HCEC 1CT (cell line): ENCODE data around the gene GNL3.
A peak's percentile ranks its signal among the peaks of the same experiment; 100 is the strongest.
"Not testable (repeated sequence)": the region's sequence is repeated elsewhere in the genome, so short reads cannot be mapped to it uniquely, and the experiment has no call there.

Experiments used
- DNase-seq: peaks from one replicate; pipeline ENCODE4 v3.0.0-alpha.2; 2017

The GNL3 gene, protein sequence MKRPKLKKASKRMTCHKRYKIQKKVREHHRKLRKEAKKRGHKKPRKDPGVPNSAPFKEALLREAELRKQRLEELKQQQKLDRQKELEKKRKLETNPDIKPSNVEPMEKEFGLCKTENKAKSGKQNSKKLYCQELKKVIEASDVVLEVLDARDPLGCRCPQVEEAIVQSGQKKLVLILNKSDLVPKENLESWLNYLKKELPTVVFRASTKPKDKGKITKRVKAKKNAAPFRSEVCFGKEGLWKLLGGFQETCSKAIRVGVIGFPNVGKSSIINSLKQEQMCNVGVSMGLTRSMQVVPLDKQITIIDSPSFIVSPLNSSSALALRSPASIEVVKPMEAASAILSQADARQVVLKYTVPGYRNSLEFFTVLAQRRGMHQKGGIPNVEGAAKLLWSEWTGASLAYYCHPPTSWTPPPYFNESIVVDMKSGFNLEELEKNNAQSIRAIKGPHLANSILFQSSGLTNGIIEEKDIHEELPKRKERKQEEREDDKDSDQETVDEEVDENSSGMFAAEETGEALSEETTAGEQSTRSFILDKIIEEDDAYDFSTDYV

DNA sequence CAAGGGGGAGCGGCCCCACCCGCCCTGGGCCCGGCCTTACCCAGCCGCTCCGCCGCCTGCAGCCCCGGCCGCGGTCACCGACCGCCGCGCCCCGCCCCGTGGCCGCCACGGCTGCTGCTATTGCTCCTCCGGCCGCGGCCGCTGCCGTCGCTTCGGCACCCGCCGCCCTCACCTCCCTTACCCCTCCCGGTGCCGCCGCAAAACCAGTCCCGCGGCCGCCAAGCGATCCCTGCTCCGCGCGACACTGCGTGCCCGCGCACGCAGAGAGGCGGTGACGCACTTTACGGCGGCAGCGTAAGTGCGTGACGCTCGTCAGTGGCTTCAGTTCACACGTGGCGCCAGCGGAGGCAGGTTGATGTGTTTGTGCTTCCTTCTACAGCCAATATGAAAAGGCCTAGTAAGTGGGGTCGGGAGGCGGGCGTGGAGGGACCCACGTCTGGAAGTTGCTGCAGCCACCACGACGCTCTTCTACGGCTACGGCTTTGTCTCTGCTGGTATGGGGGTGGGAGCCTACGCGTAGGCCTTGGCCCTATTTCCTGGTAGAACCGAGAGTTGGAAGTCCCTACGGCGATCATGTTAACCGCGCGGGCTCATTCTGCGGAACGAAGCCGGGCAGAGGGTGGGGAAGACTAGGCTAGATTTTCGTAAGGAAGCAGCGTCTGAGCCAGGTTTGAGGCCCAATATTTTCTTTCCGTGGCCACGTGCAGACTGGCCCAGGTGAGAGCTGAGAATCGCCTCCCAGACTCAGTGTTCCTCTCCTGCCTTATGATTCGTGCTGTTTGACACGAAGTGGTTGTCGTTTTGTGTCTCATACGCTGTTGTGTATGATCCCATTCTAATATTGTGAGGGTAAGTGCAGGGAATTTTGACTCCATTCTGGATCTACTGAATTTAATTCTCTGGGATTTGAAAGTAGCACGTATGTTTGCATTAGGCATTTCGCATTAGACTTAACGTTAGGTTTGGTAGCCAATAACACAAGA is at the start of gene GNL3, which contains the start of gene PBRM1:
Gene GNL3, plus strand, starts transcription at position 324 of the 983 bp plus-strand sequence. Its CDS starts 61 bp downstream, at position 385.
Gene PBRM1, minus strand, starts transcription at position 205 of the 983 bp plus-strand sequence.
- peak; percentile 93 for DNase-seq

DNA sequence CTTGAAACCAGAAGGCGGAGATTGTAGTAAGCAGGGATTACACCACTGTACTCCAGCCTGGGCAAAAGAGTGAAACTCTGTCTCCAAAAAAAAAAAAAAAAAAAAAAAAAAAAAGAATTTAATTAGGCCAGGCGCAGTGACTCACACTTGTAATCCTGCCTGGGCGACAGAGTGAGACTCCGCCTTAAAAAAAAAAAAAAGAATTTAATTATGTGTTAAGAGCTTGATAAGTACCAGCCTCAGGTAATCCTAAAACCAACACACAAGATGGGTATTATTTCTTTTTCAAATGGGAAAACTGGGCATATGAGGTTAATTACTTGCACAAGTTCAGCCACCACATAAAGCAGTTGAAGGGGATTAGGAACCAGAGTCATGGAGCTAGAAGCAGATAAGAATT is 49.2 kb upstream of the GNL3 start:
- DNase-seq: no peak

DNA sequence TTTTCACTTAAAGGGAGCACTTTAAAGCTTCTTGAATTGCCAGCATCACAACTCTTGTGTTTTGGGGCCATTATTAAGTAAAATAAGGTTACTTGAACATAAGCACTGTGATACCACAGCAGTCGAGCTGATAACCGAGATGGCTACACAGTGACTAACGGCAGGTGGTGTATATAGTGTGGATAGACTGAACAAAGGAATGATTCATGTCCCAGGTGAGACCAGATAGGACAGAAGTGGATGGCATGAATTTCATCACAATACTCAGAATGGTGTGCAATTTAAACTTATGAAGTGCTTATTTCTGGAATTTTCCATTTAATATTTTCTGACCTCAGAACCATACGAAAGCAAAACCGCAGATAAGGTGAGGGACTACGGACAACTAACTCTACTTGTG is 40.3 kb upstream of the GNL3 start:
- no peak for DNase-seq

DNA sequence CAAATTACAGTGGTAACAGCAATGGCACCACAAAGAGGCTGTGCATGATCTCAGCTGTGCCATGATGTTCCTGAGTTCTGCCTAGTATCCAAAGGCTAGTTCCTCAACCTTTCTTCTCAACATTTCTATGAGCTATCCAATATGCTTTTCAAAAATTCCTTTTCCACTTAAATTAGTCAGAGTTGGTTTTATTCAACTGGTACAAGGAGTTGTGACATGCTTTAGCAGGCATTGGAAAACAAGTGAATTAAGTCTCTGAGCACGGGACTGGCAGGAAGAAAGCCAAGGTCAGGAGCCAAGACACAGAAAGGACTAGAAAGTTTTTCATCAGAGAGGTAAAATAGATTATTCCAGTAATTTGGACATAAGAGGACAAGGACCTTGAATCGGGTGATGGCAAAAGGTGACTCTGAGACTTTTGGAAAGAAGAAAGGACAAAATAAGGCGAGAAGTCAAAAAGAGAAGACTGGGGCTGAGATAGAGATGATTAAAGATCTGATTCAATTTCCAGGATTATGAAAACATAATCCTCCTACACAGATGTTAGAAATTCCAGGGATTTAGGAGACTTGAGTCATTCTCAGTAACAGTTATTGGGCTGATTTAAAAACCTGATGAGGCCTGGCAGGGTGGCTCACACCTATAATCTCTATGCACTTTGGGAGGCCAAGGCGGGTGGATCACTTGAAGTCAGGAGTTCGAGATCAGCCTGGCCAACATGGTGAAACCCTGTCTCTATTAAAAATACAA is 36.2 kb upstream of the GNL3 start:
- DNase-seq: peak; percentile 84

DNA sequence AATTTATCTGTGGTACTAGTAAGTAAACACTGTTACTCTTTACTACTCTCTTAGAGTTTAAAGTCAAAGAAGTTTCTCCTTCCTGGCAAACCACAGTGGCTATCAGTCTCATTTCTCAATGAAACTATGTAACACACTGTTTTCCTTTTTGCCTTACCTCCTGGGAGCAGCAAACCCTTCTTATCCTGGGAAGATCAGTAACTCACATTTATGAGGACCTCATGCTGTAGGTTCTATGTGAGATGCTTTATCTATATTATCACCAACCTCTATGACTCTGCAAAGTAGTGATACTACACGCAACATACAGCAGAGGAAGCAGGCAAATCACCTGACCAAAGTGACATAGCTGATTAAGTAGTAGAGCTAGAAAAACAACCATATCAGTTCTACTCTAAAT is 35.4 kb upstream of the GNL3 start:
- DNase-seq: no peak

DNA sequence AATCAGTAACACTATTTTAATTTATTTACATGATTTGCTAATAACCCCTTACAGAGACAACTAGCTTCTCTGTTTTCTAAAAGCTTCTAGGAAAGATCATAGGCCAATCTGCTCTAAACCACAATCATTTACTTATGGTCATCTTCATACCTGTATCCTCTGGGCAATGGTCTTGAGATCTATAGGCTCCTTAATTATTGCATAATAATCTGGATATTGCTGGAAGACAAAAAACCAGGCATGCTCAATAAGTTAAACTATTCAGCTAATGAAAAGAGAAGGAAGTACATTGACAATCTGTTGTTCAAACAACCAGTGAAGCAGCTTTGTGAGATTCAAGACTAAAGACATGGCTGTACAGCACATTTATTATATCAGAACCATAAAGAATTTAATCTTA is 34.2 kb upstream of the GNL3 start:
- no peak for DNase-seq

DNA sequence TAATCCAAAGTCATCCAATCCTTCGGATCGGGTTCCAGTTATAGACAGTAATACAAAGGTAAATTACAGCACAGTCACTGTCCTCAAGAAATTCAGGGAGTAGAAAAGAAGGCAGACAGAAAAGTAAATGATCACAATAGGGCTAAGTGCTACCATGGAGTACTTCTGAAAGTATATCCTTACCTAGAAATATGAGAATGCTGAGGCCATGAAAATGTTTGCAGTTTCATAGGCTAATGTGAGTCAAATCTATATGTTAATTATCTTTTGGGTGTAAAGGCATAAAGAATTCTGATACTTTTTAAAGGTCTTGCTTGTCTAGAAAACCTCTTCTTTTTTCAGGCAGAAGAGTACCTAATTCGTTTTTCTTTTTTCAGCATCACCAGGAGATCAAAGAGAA is 29.9 kb upstream of the GNL3 start:
- DNase-seq: no peak

DNA sequence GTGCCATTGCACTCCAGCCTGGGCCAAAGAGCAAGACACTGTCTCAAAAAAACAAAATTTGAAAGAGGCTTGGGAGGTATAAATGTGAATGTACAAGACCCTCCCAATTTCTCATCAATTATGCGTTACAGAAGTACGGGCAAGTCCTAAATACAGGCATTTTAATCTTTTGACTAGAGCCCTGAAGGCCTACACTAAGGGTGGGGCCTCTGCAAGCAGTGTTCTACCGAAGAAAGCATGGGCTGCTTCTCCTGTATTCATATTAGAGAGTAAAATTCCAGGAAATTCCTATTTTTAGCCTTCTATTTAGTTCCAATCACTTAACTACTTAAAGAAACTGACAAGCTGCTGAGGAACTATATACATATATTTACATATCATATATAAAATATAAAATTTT is 25.8 kb upstream of the GNL3 start:
- DNase-seq: no peak

DNA sequence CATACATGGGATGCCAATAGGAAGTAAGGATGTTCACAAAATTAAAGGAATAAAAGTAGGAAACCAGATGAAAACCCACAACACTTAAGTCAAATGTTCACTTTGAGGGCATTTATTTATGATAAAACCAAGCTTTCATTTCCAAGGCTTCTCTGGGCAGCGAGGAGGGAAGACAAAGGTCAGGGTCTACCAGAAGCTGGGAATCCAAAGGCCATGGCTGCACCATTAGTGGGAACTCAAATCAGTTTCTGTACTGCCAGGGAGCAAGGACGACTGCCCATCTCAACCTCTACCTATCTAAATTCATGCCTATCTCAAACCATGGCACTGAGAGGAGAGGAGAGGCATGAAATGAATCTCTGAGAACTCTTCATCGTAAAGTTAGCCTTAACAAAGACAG is 22.7 kb upstream of the GNL3 start:
- no peak for DNase-seq

DNA sequence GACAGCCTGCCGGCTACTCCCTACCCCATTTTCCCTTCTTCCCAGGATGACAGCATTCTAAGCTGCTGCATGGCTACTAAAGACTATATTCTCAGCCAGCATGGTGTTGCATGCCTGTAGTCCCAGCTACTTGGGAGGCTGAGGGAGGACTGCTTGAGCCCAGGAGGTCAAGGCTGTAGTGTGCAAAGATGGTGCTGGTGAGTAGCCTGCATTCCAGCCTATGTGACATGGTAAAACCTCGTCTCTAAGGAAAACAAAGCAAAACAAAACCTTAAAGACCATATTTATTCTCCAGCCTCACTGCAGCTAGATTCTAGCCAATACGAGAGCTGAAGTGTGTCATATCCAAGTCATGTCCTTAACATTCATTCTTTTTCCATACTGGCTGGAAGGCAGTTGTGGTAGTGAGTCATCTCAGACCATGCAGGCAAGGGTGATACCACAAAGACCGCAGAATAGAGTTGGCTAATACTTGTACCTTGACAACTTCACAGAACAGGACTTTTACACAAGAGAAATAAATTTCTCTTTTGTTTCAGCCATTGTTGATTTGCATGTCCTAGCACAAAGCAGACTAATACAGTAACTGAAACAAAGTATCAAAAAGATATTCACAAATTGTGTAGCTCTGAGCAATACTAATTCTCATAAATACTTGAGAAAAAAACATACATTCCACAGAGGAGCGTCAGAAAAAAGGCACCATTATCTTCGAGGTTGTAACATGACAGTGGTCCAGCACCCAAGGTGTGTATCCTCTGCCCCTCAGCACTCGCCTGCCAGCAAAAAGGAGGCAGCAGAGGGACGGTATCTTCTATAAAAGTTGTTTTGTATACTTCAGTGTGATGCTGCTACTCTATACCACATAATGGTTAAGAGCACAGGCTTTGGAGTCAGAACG is 15.0 kb upstream of the GNL3 start:
- DNase-seq: peak; percentile 100

DNA sequence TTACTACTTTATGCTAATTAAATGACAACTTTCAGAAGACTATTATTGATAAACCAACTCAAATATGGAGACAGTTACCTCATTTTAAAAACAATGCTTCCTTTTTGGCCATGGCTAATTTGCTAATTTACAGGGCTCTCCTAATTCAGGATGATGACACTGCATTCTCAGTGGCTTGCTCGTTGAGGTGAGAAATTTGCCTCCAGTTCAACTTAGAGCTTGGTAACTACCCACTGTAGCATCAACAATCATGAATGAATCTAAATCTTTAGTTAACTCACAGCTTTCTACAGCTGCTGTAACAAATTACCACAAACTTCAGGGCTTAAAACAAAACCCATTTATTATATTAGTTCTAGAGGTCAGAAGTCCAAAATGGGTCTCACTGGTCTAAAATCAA is 14.2 kb upstream of the GNL3 start:
- DNase-seq: no peak

DNA sequence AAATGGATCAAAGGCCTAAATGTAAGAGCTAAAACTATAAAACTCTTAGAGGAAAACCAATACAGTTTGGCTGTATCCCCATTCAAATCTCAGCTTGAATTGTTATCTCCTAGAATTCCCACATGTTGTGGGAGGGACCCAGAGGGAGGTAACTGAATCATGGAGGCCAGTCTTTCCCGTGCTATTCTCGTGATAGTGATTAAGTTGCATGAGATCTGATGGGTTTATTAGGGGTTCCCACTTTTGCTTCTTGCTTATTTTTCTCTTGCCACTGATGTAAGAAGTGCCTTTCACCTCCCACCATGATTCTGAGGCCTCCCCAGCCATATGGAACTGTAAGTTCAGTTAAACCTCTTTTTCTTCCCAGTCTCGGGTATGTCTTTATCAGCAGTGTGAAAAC is 9.6 kb upstream of the GNL3 start:
- DNase-seq: not testable (repeated sequence)

DNA sequence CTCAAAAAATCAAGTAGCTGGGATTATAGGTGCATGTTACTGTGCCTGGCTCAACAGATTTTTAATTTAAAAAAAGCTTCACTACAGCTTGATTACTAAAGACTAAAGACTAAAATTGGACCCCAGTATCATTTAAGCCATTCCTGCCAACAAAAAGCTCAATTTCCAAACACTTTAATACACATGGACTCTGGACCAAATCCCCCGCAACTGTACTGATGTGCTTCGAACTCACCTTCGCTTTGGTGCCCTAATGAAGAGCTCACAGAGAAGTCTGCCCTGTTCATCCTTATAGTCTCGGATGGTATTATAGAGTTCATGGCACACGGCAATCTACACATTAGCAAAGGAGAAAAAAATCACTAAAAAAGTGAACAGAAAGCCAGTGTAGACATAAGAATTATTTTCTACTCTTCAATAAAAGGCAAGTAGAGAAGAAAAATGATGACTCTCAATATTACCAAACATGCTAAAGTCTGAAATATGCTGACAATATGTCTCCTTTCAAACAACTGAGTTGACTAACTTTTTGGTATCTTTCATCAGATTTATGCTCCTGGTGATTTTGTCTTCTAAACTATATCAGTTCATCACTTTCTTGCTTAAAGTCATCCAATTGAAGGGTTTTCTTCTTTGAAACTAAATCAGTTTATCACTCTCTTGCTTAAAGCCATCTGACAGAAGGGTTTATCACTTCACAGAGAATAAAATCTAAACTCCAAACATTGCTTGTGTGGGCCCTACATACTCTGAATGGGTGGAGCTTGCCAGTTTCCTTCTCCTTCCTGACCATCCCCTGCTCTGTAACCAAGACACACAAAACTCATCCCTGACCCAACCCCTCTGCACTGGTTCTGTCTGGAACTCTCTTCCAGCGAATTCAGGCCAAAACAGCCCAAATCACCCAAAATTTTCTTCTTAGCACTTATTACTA is 7.3 kb upstream of the GNL3 start:
- DNase-seq: no peak

DNA sequence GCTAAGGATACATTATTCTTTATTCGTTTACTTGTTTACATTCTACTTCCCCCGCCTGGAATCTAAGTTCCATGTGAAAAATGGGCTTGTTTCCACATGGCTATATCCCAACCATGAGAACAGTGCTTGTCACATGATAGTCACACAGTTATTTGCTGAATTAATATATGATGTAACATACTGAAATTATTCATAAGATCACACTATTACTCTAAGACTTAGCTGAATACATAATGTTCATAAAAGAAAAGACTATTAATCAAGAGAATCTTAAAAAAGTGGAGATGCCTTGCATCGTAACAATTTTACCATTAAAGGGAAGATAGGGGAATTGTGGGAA is 6.7 kb upstream of the GNL3 start:
- no peak for DNase-seq

DNA sequence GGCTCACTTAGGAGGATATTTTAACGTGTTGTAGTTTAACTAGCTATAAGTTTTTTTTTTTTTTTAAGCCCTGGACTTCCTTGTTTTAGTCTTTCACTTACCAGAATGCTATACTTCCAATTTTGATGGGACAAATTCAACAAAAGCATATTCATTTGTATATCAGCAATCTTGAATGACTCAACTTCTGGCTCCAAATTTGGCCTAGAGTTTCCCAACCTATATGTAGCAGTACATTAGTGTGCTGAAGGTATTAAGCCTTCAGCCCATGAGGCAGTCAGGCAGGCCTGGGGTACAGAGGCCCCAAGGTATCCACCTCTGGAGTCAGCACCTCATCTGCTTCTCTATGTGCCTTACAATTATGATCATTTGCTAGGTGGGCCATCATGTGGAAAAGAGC is 6.0 kb upstream of the GNL3 start:
- no peak for DNase-seq

DNA sequence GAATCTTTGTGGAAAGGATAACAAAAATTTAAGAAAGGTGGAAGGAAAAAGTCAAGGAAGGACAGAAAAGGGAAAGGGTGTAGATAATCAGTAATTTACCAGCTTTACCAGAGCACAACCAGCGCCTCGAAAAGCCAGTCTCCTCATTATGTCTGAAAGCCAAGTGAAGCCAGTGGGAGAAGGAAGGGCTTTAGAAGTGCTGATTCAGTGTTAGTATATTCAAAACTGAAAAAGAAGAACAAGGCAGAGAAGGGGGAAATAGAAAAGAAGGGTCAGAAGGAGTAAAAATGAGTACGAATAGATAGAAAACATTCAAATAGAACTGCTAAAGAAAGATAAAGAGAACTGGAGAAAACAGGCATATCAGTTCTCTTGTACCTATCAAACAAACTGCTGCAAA is 4.2 kb upstream of the GNL3 start:
- no peak for DNase-seq

DNA sequence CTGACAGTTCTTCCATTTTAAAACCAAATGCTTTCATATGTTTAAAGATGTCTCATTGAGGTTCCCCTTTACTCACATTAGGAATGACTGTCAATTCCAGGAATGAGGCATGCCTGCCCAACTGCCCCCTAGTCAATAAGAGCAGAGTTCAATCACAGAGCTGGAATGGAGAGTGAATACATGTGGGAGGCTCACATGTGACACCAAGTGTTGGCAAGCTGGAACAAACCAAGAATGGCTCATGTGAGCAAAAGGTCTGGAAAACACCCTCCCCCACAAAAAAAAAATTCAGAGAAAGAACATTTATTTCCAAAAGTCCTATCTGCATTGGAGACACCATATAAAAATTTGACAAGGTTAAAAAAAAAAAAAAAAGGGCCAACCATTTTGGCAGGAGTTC is 3.8 kb upstream of the GNL3 start:
- DNase-seq: peak; percentile 88

DNA sequence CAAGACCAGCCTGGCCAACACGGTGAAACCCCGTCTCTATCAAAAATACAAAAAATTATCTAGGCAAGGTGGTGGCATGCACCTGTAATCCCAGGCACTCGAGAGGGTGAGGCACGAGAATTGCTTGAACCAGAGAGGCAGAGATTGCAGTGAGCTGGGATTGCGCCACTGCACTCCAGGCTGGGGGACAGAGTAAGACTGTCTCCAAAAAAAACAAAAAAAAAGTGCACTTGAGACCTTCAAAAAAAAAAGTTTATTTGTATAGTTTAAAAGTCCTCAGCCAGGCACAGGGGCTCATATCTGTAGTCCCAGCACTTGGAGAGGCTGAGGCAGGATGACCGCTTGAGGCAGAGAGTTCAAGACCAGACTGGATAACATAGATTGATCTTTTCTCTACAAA is 2.2 kb upstream of the GNL3 start:
- no peak for DNase-seq

DNA sequence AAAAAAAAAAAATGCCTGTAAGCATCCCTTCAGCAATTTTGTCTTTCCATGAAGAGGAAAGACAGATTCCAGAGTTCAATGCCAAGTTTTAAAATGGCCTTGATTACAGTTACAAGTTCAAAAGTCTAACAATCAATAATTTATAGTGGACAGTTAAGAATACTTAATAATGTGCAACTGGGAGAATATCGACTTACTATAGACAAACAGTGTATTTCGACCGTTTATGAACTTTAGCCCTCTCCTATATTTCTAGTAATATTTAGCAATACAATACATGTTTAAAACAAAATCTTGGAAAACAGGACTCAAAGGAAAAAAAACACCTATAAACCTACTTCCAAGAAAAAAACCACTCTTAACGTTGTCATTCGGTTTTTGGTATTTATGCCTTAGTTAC is 1.6 kb upstream of the GNL3 start:
- DNase-seq: no peak

DNA sequence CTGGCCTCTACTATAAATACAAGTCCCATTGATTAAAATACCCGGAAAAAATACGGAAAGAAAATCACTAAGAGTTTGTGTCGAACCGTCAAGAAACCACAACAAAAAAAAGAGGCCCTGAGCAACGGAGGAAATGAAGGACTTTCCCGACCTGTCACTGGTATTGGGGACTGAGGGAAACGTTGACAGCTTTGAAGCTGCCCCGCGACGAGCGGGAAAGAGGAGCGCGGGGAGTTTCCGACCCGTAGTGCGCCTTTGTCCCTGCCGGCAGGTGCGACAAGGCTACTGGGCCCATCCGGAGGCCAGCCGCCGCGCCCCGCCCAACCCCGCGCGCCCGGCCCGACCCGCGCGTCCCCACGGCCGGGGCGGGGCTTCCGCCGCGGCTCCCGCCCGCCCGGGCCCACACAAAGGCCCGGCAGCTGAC is 535 bp upstream of the GNL3 start:
- peak; percentile 64 for DNase-seq

DNA sequence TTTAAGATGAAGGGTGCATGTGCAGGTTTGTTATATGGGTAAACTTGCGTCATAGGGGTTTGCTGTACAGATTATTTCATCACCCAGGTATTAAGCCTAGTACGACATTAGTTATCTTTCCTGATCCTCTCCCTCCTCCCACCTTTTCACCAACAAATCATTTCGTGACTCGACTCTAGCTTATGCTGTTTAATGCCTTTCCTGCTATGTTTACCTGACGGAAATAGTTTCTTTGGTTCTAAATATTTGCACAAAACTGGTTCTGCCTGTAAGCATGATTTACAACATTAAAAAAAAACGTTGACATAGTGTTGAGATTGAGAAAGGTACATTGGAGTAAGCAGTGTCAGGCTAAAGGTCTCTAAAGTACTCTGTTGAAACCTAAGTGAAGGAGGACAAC is 2.4 kb downstream of the GNL3 start:
- no peak for DNase-seq
